SK-N-SH (cell line): Measurements from ENCODE around the gene CASP12. TPM values are rescaled to one million over a fixed set of nuclear protein-coding genes. Genes with fewer than 3 reads are reported as not detected.

Experiments used
- CTCF ChIA-PET: fragments of 300-600, 350-600 bp; formaldehyde crosslinking; extraction: SDS; loops from one replicate; lab custom pipeline; 2021; lab: Yijun Ruan, JAX
- POLR2A ChIA-PET: fragments of 350-600 bp; sonication (Branson Sonifier 250); formaldehyde crosslinking; extraction: SDS; loops from one replicate; lab custom pipeline; 2020; ENCODE audit warnings: antibody characterized with exemption, inconsistent platforms; lab: Yijun Ruan, JAX
- DNase-seq: peaks from one replicate; pipeline ENCODE4 v3.0.0; 2012
- H2AFZ ChIP-seq: fragments of 200-600 bp; sonication (generic); 2 replicates; pipeline ENCODE4 v1.8.1; 2016; ENCODE audit warnings: antibody characterized with exemption, mild to moderate bottlenecking, low read depth
- H3F3A ChIP-seq: fragments of 200-600 bp; sonication (generic); replicated peaks from 2 replicates; pipeline ENCODE3; 2016; ENCODE audit warnings: antibody characterized with exemption, mild to moderate bottlenecking; ENCODE audit not compliant: insufficient read depth
- H3K27ac ChIP-seq, 2 experiments: fragments of 200-500 bp in 1 of 2; fragments of 200-600 bp in 1 of 2; sonication (Bioruptor generic) in 1 of 2; sonication (generic), shearing (Covaris generic) in 1 of 2; 2 replicates each; pipeline versions ENCODE4 v1.5.1 to v1.6.1; 2014 to 2016; ENCODE audit warnings: low read depth in 2 of 2, inconsistent platforms in 1 of 2, low read length in 1 of 2, mild to moderate bottlenecking in 1 of 2, mixed read lengths in 1 of 2
- H3K27me3 ChIP-seq: fragments of 200-600 bp; sonication (generic), shearing (Covaris generic); 2 replicates; pipeline ENCODE4 v1.6.1; 2016; ENCODE audit warnings: mixed run types; ENCODE audit not compliant: insufficient read depth
- H3K36me3 ChIP-seq, 2 experiments: fragments of 200-500 bp in 1 of 2; fragments of 200-600 bp in 1 of 2; sonication (Bioruptor generic) in 1 of 2; sonication (generic) in 1 of 2; replicated peaks in 1 of 2; 2 replicates each; pipeline versions ENCODE3 to v1.5.1; 2014 to 2016; ENCODE audit warnings: low read length in 1 of 2, mild to moderate bottlenecking in 1 of 2; ENCODE audit not compliant: insufficient read depth in 2 of 2, control insufficient read depth in 1 of 2
- H3K4me1 ChIP-seq, 2 experiments: fragments of 200-500 bp in 1 of 2; fragments of 200-600 bp in 1 of 2; sonication (Bioruptor generic) in 1 of 2; sonication (generic), shearing (Covaris generic) in 1 of 2; 2 replicates each; pipeline versions ENCODE4 v1.5.1 to v1.6.1; 2014 to 2016; ENCODE audit warnings: low read depth in 1 of 2, low read length in 1 of 2, mixed run types in 1 of 2; ENCODE audit not compliant: insufficient read depth in 2 of 2, control insufficient read depth in 1 of 2
- H3K4me2 ChIP-seq: fragments of 200-600 bp; sonication (generic), shearing (Covaris generic); 2 replicates; pipeline ENCODE4 v1.6.1; 2017; ENCODE audit warnings: mixed run types
- H3K4me3 ChIP-seq, 2 experiments: fragments of 200-500 bp in 1 of 2; fragments of 200-600 bp in 1 of 2; sonication (Bioruptor generic) in 1 of 2; sonication (generic), shearing (Covaris generic) in 1 of 2; 2 replicates each; pipeline versions ENCODE4 v1.5.1 to v1.8.1; 2014 to 2016; ENCODE audit warnings: low read depth in 2 of 2, inconsistent platforms in 1 of 2, low read length in 1 of 2, mild to moderate bottlenecking in 1 of 2, mixed read lengths in 1 of 2, moderate library complexity in 1 of 2
- H3K79me2 ChIP-seq: fragments of 200-600 bp; sonication (generic); 2 replicates; pipeline ENCODE4 v1.8.1; 2017; ENCODE audit warnings: mild to moderate bottlenecking; ENCODE audit not compliant: insufficient read depth
- H3K9ac ChIP-seq: fragments of 200-600 bp; sonication (generic); 2 replicates; pipeline ENCODE4 v1.6.1; 2017; ENCODE audit warnings: mixed run types
- H3K9me2 ChIP-seq: fragments of 200-600 bp; sonication (generic); 2 replicates; pipeline ENCODE4 v1.6.1; 2017; ENCODE audit warnings: mixed run types
- H3K9me3 ChIP-seq: fragments of 200-600 bp; sonication (generic); 2 replicates; pipeline ENCODE4 v1.6.1; 2017; ENCODE audit warnings: mixed run types, mild to moderate bottlenecking, moderate library complexity
- H4K20me1 ChIP-seq: fragments of 200-600 bp; sonication (generic); 2 replicates; pipeline ENCODE4 v1.6.1; 2017; ENCODE audit warnings: mild to moderate bottlenecking, mixed run types; ENCODE audit not compliant: insufficient read depth
- CTCF ChIP-seq: fragments of 200-600 bp; sonication (generic); IDR thresholded peaks from 2 replicates; pipeline ENCODE4 v1.6.1; 2017; ENCODE audit warnings: antibody characterized with exemption, mild to moderate bottlenecking, moderate library complexity
- EP300 ChIP-seq, 2 experiments: IDR thresholded peaks; 2 replicates each; pipeline versions ENCODE4 v1.4.0 to v1.6.1; 2012; ENCODE audit warnings: borderline replicate concordance in 1 of 2, low read depth in 1 of 2, low read length in 1 of 2
- FOXJ3 ChIP-seq: sonication (generic); formaldehyde crosslinking; IDR thresholded peaks from 2 replicates; pipeline ENCODE4 v1.5.1; 2020; ENCODE audit warnings: mild to moderate bottlenecking, missing genetic modification reagents
- GATA2 ChIP-seq: sonication (generic); formaldehyde crosslinking; IDR thresholded peaks from 2 replicates; pipeline ENCODE4 v1.5.0; 2020; ENCODE audit warnings: mild to moderate bottlenecking, missing genetic modification reagents
- IRF3 ChIP-seq: fragments of 150-350 bp; IDR thresholded peaks from 2 replicates; pipeline ENCODE4 v1.6.1; 2016; ENCODE audit warnings: mild to moderate bottlenecking, low read depth, low read length
- JUND ChIP-seq: IDR thresholded peaks from 2 replicates; pipeline ENCODE4 v1.4.0; 2012
- MAX ChIP-seq: IDR thresholded peaks from 2 replicates; pipeline ENCODE4 v1.4.0; 2012; ENCODE audit warnings: low read depth
- RAD21 ChIP-seq: IDR thresholded peaks from 2 replicates; pipeline ENCODE4 v1.6.1; 2012; ENCODE audit warnings: mild to moderate bottlenecking, low read length
- REST ChIP-seq: IDR thresholded peaks from 2 replicates; pipeline ENCODE4 v1.6.1; 2012; ENCODE audit warnings: mild to moderate bottlenecking, low read depth, low read length, moderate library complexity
- RFX5 ChIP-seq: IDR thresholded peaks from 2 replicates; pipeline ENCODE4 v1.6.1; 2012; ENCODE audit warnings: mild to moderate bottlenecking, improper control_type of control experiment, low read length
- SIN3A ChIP-seq: IDR thresholded peaks from 2 replicates; pipeline ENCODE4 v1.6.1; 2012; ENCODE audit warnings: low read depth, mild to moderate bottlenecking, low read length, moderate library complexity, borderline replicate concordance
- USF1 ChIP-seq: IDR thresholded peaks from 2 replicates; pipeline ENCODE4 v1.4.0; 2012; ENCODE audit warnings: low read depth, borderline replicate concordance
- WGBS: methylation state at CpG from one replicate; pipeline ENCODE4 v1.1.6; 2017; ENCODE audit warnings: low lambda C conversion rate; 5-methylcytosine and 5-hydroxymethylcytosine counted together
- polyA plus RNA-seq, 3 experiments: library from polyadenylated mRNA; depleted of rRNA; stranded (reverse); fragments of >200 nt; gene quantifications; 2 replicates each; pipeline ENCODE4 v1.2.3, GENCODE V29; 2012
- TF ChIP-seq, protein P1 (sequence below): fragments of 150-350 bp; IDR thresholded peaks from 2 replicates; pipeline ENCODE4 v1.6.1; 2017; ENCODE audit warnings: antibody characterized with exemption, low read length, low read depth, borderline replicate concordance

Gene CASP12
- polyA plus RNA-seq, 1 of the 3 experiments (the other 2 are of a cell fraction), result not detected

DNA sequence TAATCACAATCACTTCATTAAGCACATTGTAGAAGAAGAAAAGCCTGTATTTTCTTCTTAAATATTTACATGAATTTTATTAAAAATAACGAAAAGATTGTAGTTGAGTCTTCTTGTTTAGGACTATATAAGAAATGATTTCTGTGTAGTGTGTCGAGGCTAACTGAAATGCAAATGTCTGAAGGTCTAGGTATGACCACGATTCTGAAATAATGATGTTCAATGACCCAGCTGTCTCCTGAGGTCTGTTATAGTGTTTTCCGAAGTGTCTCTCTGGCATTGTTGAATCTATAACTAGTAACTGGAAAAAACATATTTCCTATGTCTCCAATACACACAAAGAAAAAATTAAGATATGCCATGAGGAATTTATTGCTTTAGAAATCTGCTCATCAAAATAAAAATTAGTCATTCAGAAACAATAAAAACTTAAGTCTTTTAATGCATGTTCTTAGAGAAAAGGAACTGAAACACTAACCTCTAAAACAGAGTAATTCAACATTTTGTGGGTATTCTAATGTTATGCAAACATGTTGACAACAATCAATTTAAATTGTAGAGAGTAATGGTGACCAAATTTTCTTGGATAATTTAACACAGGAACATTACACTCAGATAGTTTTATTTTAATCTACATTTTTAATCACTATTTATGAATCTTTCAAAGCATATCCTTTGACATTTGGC is 55.0 kb downstream of the CASP12 start:
- ChIA-PET POLR2A (no interaction called here), CTCF (no interaction called here)
- H3K9ac ChIP-seq, result no peak overlapping the region
- H3K27ac ChIP-seq, result no peak overlapping the region
- WGBS, result 66% methylated on average over 4 of the region's 4 CpGs
- no peak for TF ChIP-seq SIN3A
- TF ChIP-seq MAX, result no peak
- no peak for TF ChIP-seq JUND
- no peak for TF ChIP-seq RFX5
- TF ChIP-seq GATA2 (CRISPR knock-in tag), result no peak
- TF ChIP-seq USF1, result no peak
- TF ChIP-seq CTCF, result no peak
- no peak for TF ChIP-seq REST
- TF ChIP-seq, protein P1, sequence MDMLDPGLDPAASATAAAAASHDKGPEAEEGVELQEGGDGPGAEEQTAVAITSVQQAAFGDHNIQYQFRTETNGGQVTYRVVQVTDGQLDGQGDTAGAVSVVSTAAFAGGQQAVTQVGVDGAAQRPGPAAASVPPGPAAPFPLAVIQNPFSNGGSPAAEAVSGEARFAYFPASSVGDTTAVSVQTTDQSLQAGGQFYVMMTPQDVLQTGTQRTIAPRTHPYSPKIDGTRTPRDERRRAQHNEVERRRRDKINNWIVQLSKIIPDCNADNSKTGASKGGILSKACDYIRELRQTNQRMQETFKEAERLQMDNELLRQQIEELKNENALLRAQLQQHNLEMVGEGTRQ, result no peak
- TF ChIP-seq EP300 (IDR thresholded peaks at IDR 0.05; ENCODE audit: borderline replicate concordance in 1 of 2, low read depth in 1 of 2, low read length in 1 of 2), result no peak
- TF ChIP-seq IRF3, result no peak
- TF ChIP-seq RAD21, result no peak
- no peak for TF ChIP-seq FOXJ3 (CRISPR knock-in tag)
- no peak overlapping the region for H3K4me2 ChIP-seq
- H3K79me2 ChIP-seq, result no peaks in the 10 kb centered on the region
- no peak overlapping the region for H3K4me3 ChIP-seq
- no peaks in the 10 kb centered on the region for H3F3A ChIP-seq
- no peak for DNase-seq
- H3K9me3 ChIP-seq, result no peaks in the 10 kb centered on the region
- H3K9me2 ChIP-seq, result no peaks in the 10 kb centered on the region; the same call in 1 of the 2 replicates
- no peak overlapping the region for H2AFZ ChIP-seq
- H4K20me1 ChIP-seq, result no peaks in the 10 kb centered on the region
- no peaks in the 10 kb centered on the region for H3K27me3 ChIP-seq
- H3K36me3 ChIP-seq, result no peaks in the 10 kb centered on the region
- no peaks in the 10 kb centered on the region for H3K4me1 ChIP-seq
